DMS153 (cell line): ENCODE measurements around the gene WIZ.
"Not testable (repeated sequence)": the region's sequence is repeated elsewhere in the genome, so short reads cannot be mapped to it uniquely, and the experiment has no call there.

Source experiments
- DNase-seq: peaks from one replicate; lab custom pipeline; 2025; lab: John Stamatoyannopoulos, UW

The WIZ gene

GRCh38 chr19:15449620-15450527, at the start of gene WIZ:
Gene WIZ, minus strand, starts transcription at chr19:15449956. Its CDS starts 1,649 bp downstream, at chr19:15448307.
- peak; percentile 38 for DNase-seq

- no peak for DNase-seq
Observed at GRCh38 chr19:15498910-15499309, 49.2 kb upstream of the WIZ start.

GRCh38 chr19:15498156-15498858, 48.6 kb upstream of the WIZ start:
- no peak for DNase-seq

GRCh38 chr19:15495151-15495550, 45.4 kb upstream of the WIZ start:
- no peak for DNase-seq

- no peak for DNase-seq
Observed at GRCh38 chr19:15488489-15489226, 38.9 kb upstream of the WIZ start.

- DNase-seq = no peak
Observed at GRCh38 chr19:15487038-15487437, 37.3 kb upstream of the WIZ start.

- DNase-seq = not testable (repeated sequence)
Observed at GRCh38 chr19:15485768-15486167, 36.0 kb upstream of the WIZ start.

- DNase-seq = not testable (repeated sequence)
Observed at GRCh38 chr19:15480996-15481395, 31.2 kb upstream of the WIZ start.

GRCh38 chr19:15479391-15480345, 29.9 kb upstream of the WIZ start, which contains the start of gene PGLYRP2:
Gene PGLYRP2, minus strand, starts transcription at chr19:15479501. Its CDS starts 130 bp downstream, at chr19:15479371.
- no peak for DNase-seq

GRCh38 chr19:15476325-15476724, 26.6 kb upstream of the WIZ start:
- DNase-seq = no peak

GRCh38 chr19:15475611-15476010, 25.9 kb upstream of the WIZ start:
- DNase-seq = no peak

- no peak for DNase-seq
Observed at GRCh38 chr19:15475169-15475568, 25.4 kb upstream of the WIZ start.

- not testable (repeated sequence) for DNase-seq
Observed at GRCh38 chr19:15473821-15474220, 24.1 kb upstream of the WIZ start.

GRCh38 chr19:15471639-15472101, 21.9 kb upstream of the WIZ start:
- no peak for DNase-seq

GRCh38 chr19:15469513-15470297, 19.9 kb upstream of the WIZ start:
- no peak for DNase-seq

GRCh38 chr19:15468675-15469512, 19.1 kb upstream of the WIZ start:
- DNase-seq = no peak

- no peak for DNase-seq
Observed at GRCh38 chr19:15467734-15468214, 18.0 kb upstream of the WIZ start.

- DNase-seq = no peak
Observed at GRCh38 chr19:15466851-15467733, 17.3 kb upstream of the WIZ start.
